ENCODE measurements around the gene LENG8. TPM values are rescaled to one million over a fixed set of nuclear protein-coding genes. Genes with fewer than 3 reads are reported as not detected.

LENG8 gene
- total and polyA plus RNA-seq, 10 of the 15 experiments (the other 5 are each of a cell fraction or from before 2014, with no cell fraction given): 2.3 to 145 (median 34.4) TPM

DNA sequence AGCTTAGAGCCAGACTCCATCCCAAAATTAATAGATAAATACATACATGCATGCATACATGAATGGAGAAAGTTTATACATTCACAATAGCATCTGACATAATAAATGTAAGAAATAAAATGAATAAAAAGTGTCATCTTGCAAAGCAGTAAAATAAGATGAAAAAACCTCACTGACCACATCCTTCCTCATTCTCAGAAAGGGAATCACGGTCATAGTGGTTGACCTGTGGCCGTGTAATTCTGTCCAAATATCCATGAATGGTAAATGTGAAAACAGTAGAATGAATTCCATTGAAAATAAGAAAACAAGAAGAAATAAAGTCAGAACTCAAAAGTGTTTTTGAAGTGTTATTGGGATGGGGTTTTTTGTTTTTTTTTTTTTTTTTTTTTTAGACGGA, 33.9 kb downstream of the LENG8 start (continued):
- TF ChIP-seq, protein P1, sequence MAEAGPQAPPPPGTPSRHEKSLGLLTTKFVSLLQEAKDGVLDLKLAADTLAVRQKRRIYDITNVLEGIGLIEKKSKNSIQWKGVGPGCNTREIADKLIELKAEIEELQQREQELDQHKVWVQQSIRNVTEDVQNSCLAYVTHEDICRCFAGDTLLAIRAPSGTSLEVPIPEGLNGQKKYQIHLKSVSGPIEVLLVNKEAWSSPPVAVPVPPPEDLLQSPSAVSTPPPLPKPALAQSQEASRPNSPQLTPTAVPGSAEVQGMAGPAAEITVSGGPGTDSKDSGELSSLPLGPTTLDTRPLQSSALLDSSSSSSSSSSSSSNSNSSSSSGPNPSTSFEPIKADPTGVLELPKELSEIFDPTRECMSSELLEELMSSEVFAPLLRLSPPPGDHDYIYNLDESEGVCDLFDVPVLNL (IDR thresholded peaks at IDR 0.05; ENCODE audit: low read depth, low read length): no peak
- no peak for TF ChIP-seq SIX5 (IDR thresholded peaks at IDR 0.05; ENCODE audit: low read depth, low read length, severe bottlenecking)
- no peak for TF ChIP-seq EZH2 (IDR thresholded peaks at IDR 0.05; ENCODE audit: borderline replicate concordance, control insufficient read depth, low read depth, low read length)
- TF ChIP-seq CBFB (IDR thresholded peaks at IDR 0.05; ENCODE audit: low read depth): peak; percentile 35; the same call in 1 of the 2 replicates
- no peak for TF ChIP-seq SREBF1 (IDR thresholded peaks at IDR 0.05; ENCODE audit: low read length)
- no peak for TF ChIP-seq PBX3 (IDR thresholded peaks at IDR 0.05; ENCODE audit: insufficient replicate concordance, low read depth, low read length)
- no peak for TF ChIP-seq TBL1XR1 (IDR thresholded peaks at IDR 0.05; ENCODE audit: low read depth, low read length)
- no peak for TF ChIP-seq MEF2B (IDR thresholded peaks at IDR 0.05; ENCODE audit: partially characterized antibody, poor library complexity, severe bottlenecking)
- TF ChIP-seq FOS (IDR thresholded peaks at IDR 0.05; ENCODE audit: borderline replicate concordance, extremely low read depth, insufficient read length): no peak
- TF ChIP-seq ZBTB11 (CRISPR knock-in tag; IDR thresholded peaks at IDR 0.05): no peak
- peak; percentile 27; the same call in 1 of the 2 replicates for TF ChIP-seq FOXM1 (IDR thresholded peaks at IDR 0.05; ENCODE audit: low read depth, low read length)
- TF ChIP-seq, protein P2, sequence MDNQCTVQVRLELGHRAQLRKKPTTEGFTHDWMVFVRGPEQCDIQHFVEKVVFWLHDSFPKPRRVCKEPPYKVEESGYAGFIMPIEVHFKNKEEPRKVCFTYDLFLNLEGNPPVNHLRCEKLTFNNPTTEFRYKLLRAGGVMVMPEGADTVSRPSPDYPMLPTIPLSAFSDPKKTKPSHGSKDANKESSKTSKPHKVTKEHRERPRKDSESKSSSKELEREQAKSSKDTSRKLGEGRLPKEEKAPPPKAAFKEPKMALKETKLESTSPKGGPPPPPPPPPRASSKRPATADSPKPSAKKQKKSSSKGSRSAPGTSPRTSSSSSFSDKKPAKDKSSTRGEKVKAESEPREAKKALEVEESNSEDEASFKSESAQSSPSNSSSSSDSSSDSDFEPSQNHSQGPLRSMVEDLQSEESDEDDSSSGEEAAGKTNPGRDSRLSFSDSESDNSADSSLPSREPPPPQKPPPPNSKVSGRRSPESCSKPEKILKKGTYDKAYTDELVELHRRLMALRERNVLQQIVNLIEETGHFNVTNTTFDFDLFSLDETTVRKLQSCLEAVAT (IDR thresholded peaks at IDR 0.05): no peak
- TF ChIP-seq CHD1 (IDR thresholded peaks at IDR 0.05; ENCODE audit: low read depth, low read length): no peak
- no peak for TF ChIP-seq NR2C2 (IDR thresholded peaks at IDR 0.05; ENCODE audit: borderline replicate concordance, control insufficient read depth, insufficient read length, low read depth)

All from GM12878 (cell line).